GM21786 (cell line): ENCODE results near the gene CYFIP2.
A peak's percentile ranks its signal among the peaks of the same experiment; 100 is the strongest.
"Not testable (repeated sequence)": the region's sequence is repeated elsewhere in the genome, so short reads cannot be mapped to it uniquely, and the experiment has no call there.

Experiments used
- ATAC-seq: cut with Tn5 transposase; IDR thresholded peaks from one replicate; pipeline ENCODE4 v1.9.1; 2021; ENCODE audit not compliant: unreplicated experiment

The CYFIP2 gene

GRCh38 chr5:157384971-157385709, 119.2 kb downstream of the CYFIP2 start:
- no peak for ATAC-seq

- no peak for ATAC-seq
These were observed 121.2 kb downstream of the CYFIP2 start for GRCh38 chr5:157387041-157387563.

- ATAC-seq = no peak
These were observed 121.8 kb downstream of the CYFIP2 start for GRCh38 chr5:157387683-157388093.

GRCh38 chr5:157388111-157388710, 122.3 kb downstream of the CYFIP2 start:
- no peak for ATAC-seq

- no peak for ATAC-seq
These were observed 123.2 kb downstream of the CYFIP2 start for GRCh38 chr5:157389103-157389502.

DNA sequence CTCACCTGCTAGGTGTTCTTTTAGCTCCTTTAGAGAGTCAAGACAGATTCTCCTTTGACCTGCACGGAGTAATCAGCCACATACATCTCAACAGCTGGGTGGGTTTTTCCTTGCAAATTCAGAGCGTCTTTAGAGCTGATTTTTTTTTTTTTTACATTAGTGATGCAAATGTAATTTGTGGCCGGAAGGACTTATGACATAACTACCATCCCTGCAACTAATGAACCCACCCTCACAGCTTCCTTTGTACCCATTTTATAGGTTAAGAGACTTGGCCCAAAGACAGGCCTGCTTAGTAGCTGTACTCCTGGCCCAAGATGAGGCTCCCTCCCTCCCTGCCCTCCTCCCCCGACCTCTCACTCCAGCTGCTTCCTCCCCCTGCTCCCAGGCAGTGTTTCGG, 124.2 kb downstream of the CYFIP2 start:
- no peak for ATAC-seq

GRCh38 chr5:157390551-157391297, 124.8 kb downstream of the CYFIP2 start:
- ATAC-seq = no peak

DNA sequence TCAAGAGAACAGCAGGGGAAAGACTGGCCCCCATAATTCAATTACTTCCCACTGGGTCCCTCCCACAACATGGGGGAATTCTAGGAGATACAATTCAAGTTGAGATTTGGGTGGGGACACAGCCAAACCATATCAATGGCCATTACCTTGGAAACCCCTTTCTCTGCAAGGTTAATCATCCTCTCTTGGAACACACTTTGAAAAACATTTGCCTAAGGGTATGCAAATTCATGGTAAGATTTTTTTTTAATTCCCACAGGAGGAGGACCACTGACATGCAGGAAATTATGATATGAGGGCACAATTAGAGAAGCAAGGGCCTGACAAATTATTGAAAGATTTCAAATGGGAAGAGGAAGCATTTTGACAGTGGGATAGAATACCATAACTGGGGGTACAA, 132.4 kb downstream of the CYFIP2 start:
- ATAC-seq = no peak

- no peak for ATAC-seq
These were observed 135.0 kb downstream of the CYFIP2 start for GRCh38 chr5:157400741-157401495.

- ATAC-seq = no peak
These were observed 149.9 kb downstream of the CYFIP2 start for GRCh38 chr5:157415838-157416237.

- not testable (repeated sequence) for ATAC-seq
These were observed 153.6 kb downstream of the CYFIP2 start for GRCh38 chr5:157419521-157419920.

DNA sequence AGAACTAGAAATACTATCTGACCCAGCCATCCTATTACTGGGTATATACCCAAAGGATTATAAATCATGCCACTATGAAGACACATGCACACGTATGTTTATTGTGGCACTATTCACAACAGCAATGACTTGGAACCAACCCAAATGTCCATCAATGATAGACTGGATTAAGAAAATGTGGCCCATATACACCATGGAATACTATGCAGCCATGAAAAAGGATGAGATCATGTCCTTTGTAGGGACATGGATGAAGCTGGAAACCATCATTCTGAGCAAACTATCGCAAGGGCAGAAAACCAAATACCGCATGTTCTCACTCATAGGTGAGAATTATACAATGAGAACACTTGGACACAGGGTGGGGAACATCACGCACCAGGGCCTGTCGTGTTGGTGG, 164.0 kb downstream of the CYFIP2 start:
- ATAC-seq = not testable (repeated sequence)

GRCh38 chr5:157431544-157432200, 165.7 kb downstream of the CYFIP2 start:
- peak; percentile 58 for ATAC-seq

DNA sequence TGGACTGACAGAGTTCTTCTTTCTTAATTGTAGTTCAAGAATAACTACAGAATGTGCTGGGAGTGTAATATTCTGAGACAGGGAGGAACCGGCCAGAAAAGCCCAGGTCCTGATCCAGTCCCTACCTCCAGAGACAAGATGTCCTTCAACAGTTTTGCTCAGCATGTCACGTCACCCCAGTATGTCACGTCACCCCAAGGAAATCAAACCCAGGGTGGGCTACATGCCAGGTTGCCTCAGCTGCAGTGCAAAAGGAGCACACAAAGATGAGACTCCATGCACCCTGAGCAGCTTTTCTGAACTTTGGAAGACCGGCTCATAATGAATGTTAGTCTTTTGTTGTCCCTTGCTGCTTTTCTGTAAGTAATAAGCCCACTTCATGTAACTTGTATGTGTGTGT, 168.2 kb downstream of the CYFIP2 start:
- no peak for ATAC-seq

DNA sequence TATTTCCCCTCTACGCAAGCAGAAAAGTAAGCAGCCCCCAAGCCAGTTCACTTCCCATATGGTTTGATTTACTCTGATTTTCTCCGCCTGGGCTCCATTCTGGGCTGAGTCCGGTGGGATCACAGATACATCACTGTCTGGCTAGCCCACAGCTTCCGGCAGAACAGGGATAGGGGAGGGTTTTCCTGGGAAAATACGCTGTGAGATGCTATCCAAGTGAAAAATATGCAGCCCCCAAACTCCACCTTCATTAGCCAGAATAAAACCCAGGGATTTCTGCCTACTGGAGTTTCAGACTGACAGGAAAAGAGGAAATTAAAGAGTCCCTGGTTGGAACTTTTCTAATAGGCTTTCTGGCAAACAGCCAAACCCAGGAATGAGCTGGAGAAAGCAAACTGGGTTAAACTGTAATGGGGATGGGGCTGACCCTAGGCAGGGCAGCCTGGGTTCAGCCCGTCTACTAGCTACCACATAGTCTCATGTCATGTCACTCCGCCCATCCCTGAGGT, 177.2 kb downstream of the CYFIP2 start:
- ATAC-seq = no peak

GRCh38 chr5:157444224-157444623, 178.3 kb downstream of the CYFIP2 start:
- ATAC-seq = no peak
